ENCODE results near the gene C1orf87.

C1orf87 gene

DNA sequence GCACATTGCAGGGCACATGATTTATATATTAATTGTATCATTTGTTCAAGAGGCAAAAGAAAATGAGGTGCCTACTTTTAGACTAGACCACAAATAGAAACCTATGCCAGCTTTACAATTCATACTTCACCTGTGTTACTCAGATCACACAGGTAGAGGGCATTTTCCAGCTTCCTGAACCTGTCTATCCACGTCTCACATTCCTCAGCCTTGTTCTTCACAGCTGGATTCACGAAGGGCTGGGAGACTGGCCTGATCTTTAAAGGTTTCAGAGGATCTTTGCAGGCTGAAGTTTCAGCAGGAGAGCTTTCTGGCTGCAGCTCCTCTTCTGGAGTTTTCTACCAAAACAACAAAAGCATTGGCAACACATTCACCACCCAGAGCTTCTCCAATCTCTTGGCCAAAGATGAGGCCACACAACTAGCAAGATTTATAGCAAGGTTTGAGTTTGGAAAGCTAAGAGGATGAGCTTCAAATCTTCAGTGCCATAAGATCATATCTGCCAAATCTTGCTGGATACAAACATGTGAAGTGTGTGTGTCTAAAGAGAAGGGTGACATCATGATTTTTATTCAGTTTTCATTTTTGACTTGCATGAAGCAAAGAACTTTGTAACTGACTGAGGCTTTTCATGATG, 76.0 kb downstream of the C1orf87 start:
- ChIA-PET POLR2A (no interaction called here), CTCF (interaction anchor here (0.7 to 1.8 kb wide), 3 partner anchors 26 to 149 kb away, joined by 3 to 6 read pairs (median 4); no protein-coding TSS in a partner anchor)
- Histone ChIP-seq H3K4me1 (ENCODE audit: control insufficient read depth, insufficient read depth, low read length) (no peaks in the 10 kb centered on the region), H3K36me3 (ENCODE audit: control insufficient read depth in 2 of 2, insufficient read depth in 1 of 2, low read length in 2 of 2) (no peaks in the 10 kb centered on the region), H3K4me3 (ENCODE audit: low read depth, low read length) (no peak overlapping the region), H3K27ac (ENCODE audit: extremely low read depth, low read depth, low read length) (no peak overlapping the region), H3K9me3 (ENCODE audit: control insufficient read depth, insufficient read depth, low read depth, low read length) (no peaks in the 10 kb centered on the region)
- TF ChIP-seq PATZ1 (tag by site-specific recombination; IDR thresholded peaks at IDR 0.05) (no peak), ZNF701 (tag by site-specific recombination; IDR thresholded peaks at IDR 0.05) (no peak), ZNF555 (tag by site-specific recombination; conservative IDR thresholded peaks at IDR 0.05) (no peak), ZNF645 (tag by site-specific recombination; IDR thresholded peaks at IDR 0.05) (no peak), ZNF514 (tag by site-specific recombination; IDR thresholded peaks at IDR 0.05) (no peak), ZNF777 (tag by site-specific recombination; IDR thresholded peaks at IDR 0.05; ENCODE audit: borderline replicate concordance) (no peak), RBAK (tag by site-specific recombination; IDR thresholded peaks at IDR 0.05) (no peak), KLF16 (tag by site-specific recombination; IDR thresholded peaks at IDR 0.05) (no peak), ZNF311 (tag by site-specific recombination; IDR thresholded peaks at IDR 0.05; ENCODE audit: borderline replicate concordance) (no peak), WT1 (tag by site-specific recombination; IDR thresholded peaks at IDR 0.05) (no peak), SCRT2 (tag by site-specific recombination; IDR thresholded peaks at IDR 0.05) (no peak), ZBTB48 (tag by site-specific recombination; IDR thresholded peaks at IDR 0.05) (no peak), ZFP37 (tag by site-specific recombination; IDR thresholded peaks at IDR 0.05) (no peak)

DNA sequence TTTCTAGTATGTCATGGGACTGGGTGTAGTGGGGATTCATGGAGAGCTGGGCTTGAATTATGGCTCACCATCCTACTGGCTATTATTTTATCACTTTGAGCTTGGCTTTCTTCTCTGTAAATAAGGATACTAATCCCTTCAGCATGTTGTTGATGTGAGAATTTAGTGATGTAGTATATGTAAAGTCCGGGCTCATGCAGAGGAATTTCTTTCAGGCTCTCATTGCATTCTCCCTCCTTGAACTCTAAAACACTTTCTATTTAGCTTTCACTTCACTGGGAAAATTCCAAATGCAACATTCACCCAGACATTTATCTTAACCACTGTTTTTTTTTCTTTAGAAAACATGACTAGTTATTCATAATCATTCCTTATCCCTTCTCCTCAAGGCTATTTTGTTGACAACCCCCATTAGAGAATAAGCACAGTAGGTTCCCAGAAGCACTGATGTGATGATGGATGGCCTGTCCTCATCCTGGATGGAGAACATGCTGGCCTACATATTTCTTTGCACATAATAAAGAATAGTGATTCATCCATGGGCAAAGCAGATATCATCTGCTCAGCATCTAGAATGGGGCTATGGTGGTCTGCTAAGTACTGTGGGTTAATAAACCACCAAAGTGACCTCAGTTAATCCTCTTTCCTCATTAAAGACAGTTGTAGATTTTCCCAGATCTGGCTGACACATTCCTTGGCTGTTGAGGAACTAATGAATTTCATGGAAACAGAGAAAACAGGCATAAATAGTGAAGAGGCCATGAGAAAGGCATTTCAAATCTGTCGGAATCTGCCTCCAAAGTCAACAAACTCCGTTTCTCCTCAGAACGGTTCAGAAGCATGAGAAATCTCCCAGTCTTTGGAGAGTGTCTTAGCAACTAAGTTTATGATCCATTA, 79.0 kb downstream of the C1orf87 start:
- ChIA-PET CTCF (interaction anchor here (0.8 to 1.4 kb wide), 3 partner anchors 14 to 23 kb away, joined by 3 to 4 read pairs (median 3); no protein-coding TSS in a partner anchor), POLR2A (no interaction called here)
- Histone ChIP-seq H3K4me3 (ENCODE audit: low read depth, low read length) (no peak overlapping the region), H3K4me1 (ENCODE audit: control insufficient read depth, insufficient read depth, low read length) (no peaks in the 10 kb centered on the region), H3K36me3 (ENCODE audit: control insufficient read depth in 2 of 2, insufficient read depth in 1 of 2, low read length in 2 of 2) (no peaks in the 10 kb centered on the region), H3K9me3 (ENCODE audit: control insufficient read depth, insufficient read depth, low read depth, low read length) (no peaks in the 10 kb centered on the region), H3K27ac (ENCODE audit: extremely low read depth, low read depth, low read length) (no peak overlapping the region)
- TF ChIP-seq ZNF423 (tag by site-specific recombination; IDR thresholded peaks at IDR 0.05) (no peak), ZNF239 (tag by site-specific recombination; IDR thresholded peaks at IDR 0.05) (no peak), BCL11A (tag by site-specific recombination; IDR thresholded peaks at IDR 0.05; ENCODE audit: low read depth) (no peak), ZNF558 (tag by site-specific recombination; IDR thresholded peaks at IDR 0.05) (no peak), ZNF184 (tag by site-specific recombination; IDR thresholded peaks at IDR 0.05) (no peak), HOXC10 (CRISPR knock-in tag; IDR thresholded peaks at IDR 0.05) (no peak), TCF7L2 (IDR thresholded peaks at IDR 0.05; ENCODE audit: borderline replicate concordance, low read depth, low read length) (no peak), ZSCAN23 (tag by site-specific recombination; IDR thresholded peaks at IDR 0.05) (no peak), ZFP41 (tag by site-specific recombination; IDR thresholded peaks at IDR 0.05; ENCODE audit: borderline replicate concordance) (no peak), ZBTB21 (tag by site-specific recombination; IDR thresholded peaks at IDR 0.05) (no peak), ZNF513 (tag by site-specific recombination; IDR thresholded peaks at IDR 0.05) (no peak), ZNF645 (tag by site-specific recombination; IDR thresholded peaks at IDR 0.05) (no peak)
- TF ChIP-seq, protein P1, sequence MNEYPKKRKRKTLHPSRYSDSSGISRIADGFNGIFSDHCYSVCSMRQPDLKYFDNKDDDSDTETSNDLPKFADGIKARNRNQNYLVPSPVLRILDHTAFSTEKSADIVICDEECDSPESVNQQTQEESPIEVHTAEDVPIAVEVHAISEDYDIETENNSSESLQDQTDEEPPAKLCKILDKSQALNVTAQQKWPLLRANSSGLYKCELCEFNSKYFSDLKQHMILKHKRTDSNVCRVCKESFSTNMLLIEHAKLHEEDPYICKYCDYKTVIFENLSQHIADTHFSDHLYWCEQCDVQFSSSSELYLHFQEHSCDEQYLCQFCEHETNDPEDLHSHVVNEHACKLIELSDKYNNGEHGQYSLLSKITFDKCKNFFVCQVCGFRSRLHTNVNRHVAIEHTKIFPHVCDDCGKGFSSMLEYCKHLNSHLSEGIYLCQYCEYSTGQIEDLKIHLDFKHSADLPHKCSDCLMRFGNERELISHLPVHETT (tag by site-specific recombination; IDR thresholded peaks at IDR 0.05), result no peak
- TF ChIP-seq, protein P2, sequence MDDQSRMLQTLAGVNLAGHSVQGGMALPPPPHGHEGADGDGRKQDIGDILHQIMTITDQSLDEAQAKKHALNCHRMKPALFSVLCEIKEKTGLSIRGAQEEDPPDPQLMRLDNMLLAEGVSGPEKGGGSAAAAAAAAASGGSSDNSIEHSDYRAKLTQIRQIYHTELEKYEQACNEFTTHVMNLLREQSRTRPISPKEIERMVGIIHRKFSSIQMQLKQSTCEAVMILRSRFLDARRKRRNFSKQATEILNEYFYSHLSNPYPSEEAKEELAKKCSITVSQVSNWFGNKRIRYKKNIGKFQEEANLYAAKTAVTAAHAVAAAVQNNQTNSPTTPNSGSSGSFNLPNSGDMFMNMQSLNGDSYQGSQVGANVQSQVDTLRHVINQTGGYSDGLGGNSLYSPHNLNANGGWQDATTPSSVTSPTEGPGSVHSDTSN (CRISPR knock-in tag; IDR thresholded peaks at IDR 0.05), result no peak

Measured in HEK293 (cell line).